Activated CD8-positive, alpha-beta T cell treated with anti-CD3 and anti-CD28 coated beads, Interleukin-2, amount 10 ng/mL, durations not matched to agents 7 days and 5 days (primary cell): ENCODE measurements around the gene SEMA5A. TPM values are rescaled to one million over a fixed set of nuclear protein-coding genes. Genes with fewer than 3 reads are reported as not detected.

Experiments
- ATAC-seq: fragments of 150-1000 bp; cut with Tn5 transposase; one replicate; pipeline ENCODE4 v1.10.0; 2021; ENCODE audit warnings: moderate library complexity
- CTCF ChIA-PET: fragments of 350-600 bp; sonication (Branson Sonifier 250); formaldehyde crosslinking; loops from one replicate; lab custom pipeline; 2021; ENCODE audit warnings: antibody characterized with exemption; lab: Charles Lee
- POLR2A ChIA-PET: fragments of 350-600 bp; sonication (Branson Sonifier 250); formaldehyde crosslinking; loops from one replicate; lab custom pipeline; 2021; ENCODE audit warnings: antibody characterized with exemption; lab: Charles Lee
- DNase-seq: peaks from one replicate; pipeline ENCODE4 v3.0.0-alpha.2; 2020
- H3K27ac Mint-ChIP-seq: one replicate; pipeline ENCODE4 v1.8.0; 2021; ENCODE audit warnings: mild to moderate bottlenecking, mixed read lengths
- H3K27me3 Mint-ChIP-seq: one replicate; pipeline ENCODE4 v1.8.0; 2021; ENCODE audit warnings: low read depth, mixed read lengths
- H3K36me3 Mint-ChIP-seq: one replicate; pipeline ENCODE4 v1.8.0; 2021; ENCODE audit warnings: low read depth, mixed read lengths
- H3K4me1 Mint-ChIP-seq: one replicate; pipeline ENCODE4 v1.8.0; 2021; ENCODE audit warnings: low read depth, mixed read lengths
- H3K4me3 Mint-ChIP-seq: one replicate; pipeline ENCODE4 v1.8.0; 2021; ENCODE audit warnings: mild to moderate bottlenecking, mixed read lengths
- H3K9me3 Mint-ChIP-seq: one replicate; pipeline ENCODE4 v1.8.0; 2022; ENCODE audit warnings: mixed read lengths; ENCODE audit not compliant: insufficient read depth
- total RNA-seq, 2 experiments: library from RNA; stranded (reverse); gene quantifications; one replicate each; pipeline ENCODE4 v1.2.3, GENCODE V29; 2021

The SEMA5A gene
- total RNA-seq, 2 experiments from 2014 or later = not detected

DNA sequence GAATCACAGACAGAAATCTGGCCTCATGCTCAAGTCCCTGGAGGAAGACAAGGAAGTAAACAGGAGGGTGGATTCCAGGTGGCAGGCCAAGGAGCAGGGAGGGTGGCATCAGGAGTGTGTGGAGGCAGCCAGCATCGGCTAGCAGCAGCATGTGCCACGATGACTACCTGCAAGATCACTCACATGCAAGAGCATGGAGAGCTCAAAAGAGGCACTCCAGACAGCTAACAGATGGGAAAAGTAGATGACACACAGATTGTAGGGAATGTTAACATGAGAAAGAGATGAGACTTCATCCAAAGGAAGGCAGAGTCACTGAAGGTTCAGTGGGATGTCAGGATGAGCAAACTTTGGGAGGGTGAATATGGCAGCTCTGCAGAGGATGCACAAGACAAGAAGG lies 104.3 kb downstream of the SEMA5A start:
- Mint-ChIP-seq H3K9me3 (peaks cover 8% of the 10 kb centered on the region), H3K36me3 (no peaks in the 10 kb centered on the region), H3K27ac (no peak overlapping the region), H3K4me3 (no peak overlapping the region), H3K4me1 (no peaks in the 10 kb centered on the region), H3K27me3 (no peaks in the 10 kb centered on the region)
- ChIA-PET CTCF (no interaction called here), POLR2A (no interaction called here)
- no peak for ATAC-seq
- DNase-seq = no peak

DNA sequence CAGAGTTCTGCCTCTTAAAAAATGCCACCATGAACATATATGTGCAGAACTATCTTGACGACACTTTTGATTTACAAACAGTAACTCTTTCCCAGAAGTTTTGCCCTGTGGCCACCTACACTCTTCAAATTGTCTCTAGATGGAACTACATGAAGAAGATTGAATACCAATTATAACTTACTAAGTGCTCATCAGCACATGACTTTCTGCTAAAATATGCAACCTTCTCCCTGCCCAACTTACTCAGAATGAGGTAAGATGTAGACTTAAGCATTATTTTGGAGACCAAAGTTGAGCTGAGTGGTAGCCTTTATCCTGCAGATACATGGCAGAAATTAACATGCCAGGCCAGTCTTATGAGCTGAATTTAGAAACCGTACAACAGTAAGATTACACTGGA lies 105.4 kb downstream of the SEMA5A start:
- Mint-ChIP-seq H3K27ac (no peak overlapping the region), H3K36me3 (no peaks in the 10 kb centered on the region), H3K4me1 (no peaks in the 10 kb centered on the region), H3K9me3 (peaks cover 8% of the 10 kb centered on the region), H3K27me3 (no peaks in the 10 kb centered on the region), H3K4me3 (no peak overlapping the region)
- CTCF ChIA-PET = no interaction called here
- no peak for ATAC-seq
- POLR2A ChIA-PET = no interaction called here
- DNase-seq = no peak

DNA sequence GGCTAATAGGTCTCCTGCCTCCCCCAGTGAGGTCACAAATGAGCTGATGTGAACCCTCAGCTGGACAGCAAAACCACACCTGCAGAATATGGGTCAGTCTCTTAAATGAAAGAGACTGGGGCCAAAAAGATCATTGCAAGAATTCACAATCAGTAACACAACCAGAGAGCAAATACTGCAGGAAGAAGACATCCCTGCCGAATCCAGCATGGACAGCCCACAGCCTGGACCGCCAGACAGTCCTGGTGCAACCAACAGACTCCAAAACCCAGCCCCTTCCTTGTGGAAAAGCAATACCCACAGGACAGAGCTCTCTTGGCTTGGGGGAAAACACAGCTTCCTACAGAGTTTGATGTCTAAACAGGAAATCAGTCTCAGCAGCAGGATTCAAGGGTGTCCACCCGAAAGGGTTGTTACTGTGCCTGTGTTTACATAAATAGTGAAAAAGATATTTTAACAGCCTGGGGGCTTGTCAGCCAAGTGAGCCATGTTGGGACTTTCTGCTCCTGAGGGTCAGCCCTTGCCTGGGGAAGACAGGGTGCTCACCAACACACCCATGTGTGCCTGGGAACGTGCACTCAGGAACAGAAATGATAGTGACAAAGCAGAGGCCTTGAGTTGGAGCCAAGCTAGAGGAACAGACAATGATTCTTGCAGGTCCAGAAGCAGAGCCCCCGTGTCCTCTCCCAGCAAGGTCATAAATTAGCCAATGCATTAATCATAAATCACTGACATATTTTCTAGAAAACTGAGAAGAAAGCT lies 106.2 kb downstream of the SEMA5A start:
- no peaks in the 10 kb centered on the region for H3K27me3 Mint-ChIP-seq
- no peaks in the 10 kb centered on the region for H3K36me3 Mint-ChIP-seq
- H3K4me3 Mint-ChIP-seq = no peak overlapping the region
- H3K27ac Mint-ChIP-seq = no peak overlapping the region
- DNase-seq (no peak), ATAC-seq (no peak)
- peaks cover 6% of the 10 kb centered on the region for H3K9me3 Mint-ChIP-seq
- CTCF ChIA-PET = no interaction called here
- POLR2A ChIA-PET = no interaction called here
- H3K4me1 Mint-ChIP-seq = no peaks in the 10 kb centered on the region

DNA sequence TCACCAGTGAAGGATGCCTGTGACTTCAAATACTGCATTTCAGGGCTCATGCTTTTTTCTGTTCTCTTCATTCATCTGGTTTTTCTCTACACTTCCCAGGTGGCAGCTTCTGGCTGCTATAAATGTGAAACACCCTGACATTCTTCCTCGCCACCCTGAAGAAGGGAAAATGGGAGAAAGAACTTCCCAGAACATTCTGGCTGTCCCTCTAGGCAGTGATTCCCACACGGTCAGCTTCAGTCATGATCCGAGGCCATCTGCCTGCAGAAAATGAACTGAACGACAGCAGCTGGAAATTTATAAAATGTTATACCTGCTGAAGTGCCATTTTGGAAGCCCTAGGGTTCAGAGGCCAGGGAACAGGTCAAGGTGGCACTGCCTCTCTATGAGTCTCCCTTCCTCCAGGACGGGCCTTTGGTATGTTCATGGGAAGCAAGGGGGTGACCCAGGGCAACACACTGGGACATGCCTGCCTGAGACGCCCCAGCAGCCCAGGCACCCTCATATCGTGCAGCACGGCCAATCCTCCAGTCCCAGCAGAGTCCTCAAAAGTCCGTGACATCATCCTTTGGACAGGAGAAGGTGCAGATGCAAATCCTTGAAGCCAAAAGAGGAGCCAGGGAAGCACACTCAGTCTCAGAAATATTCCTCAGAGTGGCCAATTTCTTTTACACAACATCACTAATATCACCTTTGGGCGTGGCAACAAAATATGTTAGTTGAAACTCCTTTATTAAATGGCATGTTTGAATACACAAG lies 107.1 kb downstream of the SEMA5A start:
- H3K4me1 Mint-ChIP-seq = no peaks in the 10 kb centered on the region
- ChIA-PET POLR2A (no interaction called here), CTCF (no interaction called here)
- H3K4me3 Mint-ChIP-seq = no peak overlapping the region
- no peak overlapping the region for H3K27ac Mint-ChIP-seq
- H3K9me3 Mint-ChIP-seq = no peaks in the 10 kb centered on the region
- H3K27me3 Mint-ChIP-seq = no peaks in the 10 kb centered on the region
- H3K36me3 Mint-ChIP-seq = no peaks in the 10 kb centered on the region
- DNase-seq = no peak
- no peak for ATAC-seq

DNA sequence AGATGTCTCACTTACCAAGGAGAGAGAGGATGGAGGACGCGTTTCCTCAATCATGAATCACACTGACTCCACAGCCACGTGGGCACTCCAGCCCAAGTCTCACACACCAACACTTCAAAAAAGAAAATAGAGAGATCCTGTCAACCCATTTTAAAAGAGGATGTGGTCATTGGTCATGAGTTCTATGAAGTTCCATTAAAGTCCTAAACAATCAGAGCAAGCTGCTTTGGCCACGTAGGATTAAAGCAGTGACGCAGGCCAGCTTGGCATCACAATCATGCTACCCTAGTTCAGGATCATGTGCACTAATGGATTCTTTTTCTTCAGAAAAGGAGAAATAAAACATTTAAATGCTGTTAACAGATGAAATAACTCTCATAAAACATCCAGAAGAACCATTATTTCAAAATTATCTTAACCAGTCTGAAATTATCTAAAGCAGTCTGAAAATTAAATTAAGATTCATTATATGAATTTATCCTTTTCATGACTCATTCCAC lies 108.1 kb downstream of the SEMA5A start:
- ChIA-PET POLR2A (no interaction called here), CTCF (no interaction called here)
- Mint-ChIP-seq H3K36me3 (no peaks in the 10 kb centered on the region), H3K27me3 (no peaks in the 10 kb centered on the region), H3K27ac (no peak overlapping the region), H3K9me3 (no peaks in the 10 kb centered on the region), H3K4me1 (no peaks in the 10 kb centered on the region), H3K4me3 (no peak overlapping the region)
- ATAC-seq = no peak
- no peak for DNase-seq

DNA sequence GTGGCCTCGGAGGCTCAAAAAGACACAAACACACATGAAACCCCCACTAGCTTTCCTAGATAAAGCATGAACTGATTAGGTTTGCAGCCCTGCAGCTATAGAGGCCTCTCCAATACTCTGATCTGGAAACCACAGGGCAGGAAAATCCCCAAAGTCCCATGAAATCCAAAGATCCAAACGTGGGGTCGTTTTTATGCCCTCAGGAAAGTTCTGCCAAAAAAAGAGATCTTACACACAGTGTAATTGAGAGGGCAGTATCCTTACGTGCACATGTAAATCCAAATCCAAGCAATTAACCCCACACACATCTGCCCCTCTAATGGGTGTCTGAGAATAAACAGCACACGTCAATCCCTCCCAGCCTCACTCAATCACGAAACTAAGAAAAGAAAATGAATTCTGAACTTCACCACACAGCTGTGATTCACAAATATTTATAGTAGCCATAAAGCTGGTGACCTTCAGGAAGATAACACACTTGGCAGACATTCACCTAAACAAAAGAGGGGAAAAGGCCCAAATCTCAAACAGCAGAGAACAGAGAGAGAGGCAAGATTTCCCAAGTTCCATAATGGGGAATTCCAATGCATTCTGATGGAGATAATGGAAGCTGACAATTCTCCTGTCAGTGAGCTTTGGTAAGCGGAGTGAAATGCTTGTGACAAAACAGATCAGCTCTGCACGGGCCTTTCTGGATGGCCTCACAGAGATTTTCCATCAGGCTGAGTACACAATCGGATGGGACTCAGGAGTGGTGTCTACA lies 114.2 kb downstream of the SEMA5A start:
- Mint-ChIP-seq H3K9me3 (no peaks in the 10 kb centered on the region), H3K4me1 (no peaks in the 10 kb centered on the region), H3K27me3 (no peaks in the 10 kb centered on the region), H3K36me3 (no peaks in the 10 kb centered on the region), H3K4me3 (no peak overlapping the region), H3K27ac (no peak overlapping the region)
- CTCF ChIA-PET = no interaction called here
- DNase-seq = no peak
- no peak for ATAC-seq
- POLR2A ChIA-PET = interaction anchor here (0.6 kb wide), 1 partner anchor 98 kb away, joined by 3 read pairs; no protein-coding TSS in a partner anchor

DNA sequence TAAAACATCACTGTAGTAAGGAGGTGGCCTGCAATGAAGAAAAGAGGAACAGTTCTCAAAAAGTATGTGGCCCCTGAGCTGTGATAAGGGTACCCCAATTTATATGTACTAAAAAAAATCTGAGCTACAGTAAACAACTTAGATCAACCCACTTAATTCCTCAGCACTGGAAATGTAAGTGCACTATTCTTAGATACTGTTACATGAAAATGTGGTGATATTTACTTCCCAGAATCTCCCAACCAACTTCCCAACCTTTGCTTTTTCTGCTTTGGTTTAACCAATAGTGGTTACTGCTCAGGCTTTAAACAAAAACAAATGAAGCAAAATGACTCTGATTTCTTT lies 114.8 kb downstream of the SEMA5A start:
- DNase-seq (no peak), ATAC-seq (no peak)
- Mint-ChIP-seq H3K27me3 (no peaks in the 10 kb centered on the region), H3K36me3 (no peaks in the 10 kb centered on the region), H3K4me3 (no peak overlapping the region), H3K27ac (no peak overlapping the region), H3K4me1 (no peaks in the 10 kb centered on the region), H3K9me3 (no peaks in the 10 kb centered on the region)
- ChIA-PET POLR2A (interaction anchor here (0.6 kb wide), 1 partner anchor 99 kb away, joined by 3 read pairs; no protein-coding TSS in a partner anchor), CTCF (no interaction called here)

DNA sequence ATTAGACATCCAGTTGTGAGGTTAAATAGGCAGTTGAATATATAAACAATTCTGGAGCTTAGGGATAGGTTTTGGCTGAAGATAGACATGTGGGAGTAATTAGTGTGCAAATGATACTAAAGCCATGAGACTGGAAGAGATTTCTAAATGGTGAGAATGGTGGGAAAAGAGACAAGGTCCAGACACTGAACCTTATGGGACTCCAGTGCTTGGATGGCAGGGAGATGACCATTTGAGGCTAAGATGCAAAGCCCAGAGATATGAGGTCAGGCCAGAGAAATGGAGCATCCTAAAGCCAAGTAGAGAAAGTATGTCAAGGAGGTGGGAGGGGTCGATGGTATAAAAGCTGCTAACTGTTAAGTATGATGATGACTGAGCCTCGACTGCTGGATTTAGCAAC lies 115.6 kb downstream of the SEMA5A start:
- H3K4me3 Mint-ChIP-seq = no peak overlapping the region
- no peaks in the 10 kb centered on the region for H3K4me1 Mint-ChIP-seq

DNA sequence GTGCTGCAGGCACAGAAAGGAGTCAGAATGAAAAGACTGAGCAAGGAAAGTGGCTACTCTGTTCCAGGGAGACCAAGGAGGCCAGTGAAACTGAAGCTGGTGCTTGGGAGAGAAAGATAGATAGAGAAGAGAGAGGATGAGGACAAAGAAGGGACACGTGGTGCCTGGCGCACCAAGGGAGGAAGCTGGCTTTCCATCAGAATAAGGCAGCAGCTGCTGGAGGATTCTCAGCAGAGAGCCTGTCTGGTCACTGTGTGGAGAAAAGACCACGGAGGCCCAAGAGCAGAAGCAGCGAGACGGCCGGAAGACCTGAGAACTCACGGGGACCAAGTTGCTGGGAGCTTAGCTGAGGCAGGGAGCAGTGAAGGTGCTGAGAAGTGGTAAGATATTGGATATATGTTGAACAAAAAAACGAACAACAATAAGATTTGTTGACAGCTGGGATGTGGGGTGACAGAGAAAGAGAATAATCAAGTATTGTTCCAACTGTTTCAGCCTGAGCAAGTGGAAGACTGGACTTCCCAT lies 116.1 kb downstream of the SEMA5A start:
- no peaks in the 10 kb centered on the region for H3K4me1 Mint-ChIP-seq
- H3K27ac Mint-ChIP-seq = no peak overlapping the region
- no peaks in the 10 kb centered on the region for H3K9me3 Mint-ChIP-seq
- ChIA-PET POLR2A (no interaction called here), CTCF (no interaction called here)
- DNase-seq (no peak), ATAC-seq (no peak)
- H3K4me3 Mint-ChIP-seq = no peak overlapping the region
- H3K27me3 Mint-ChIP-seq = no peaks in the 10 kb centered on the region
- H3K36me3 Mint-ChIP-seq = no peaks in the 10 kb centered on the region

More for the DNA sequence above, 115.6 kb downstream of the SEMA5A start:
- Mint-ChIP-seq H3K27me3 (no peaks in the 10 kb centered on the region), H3K36me3 (no peaks in the 10 kb centered on the region), H3K9me3 (no peaks in the 10 kb centered on the region), H3K27ac (no peak overlapping the region)
- DNase-seq (no peak), ATAC-seq (no peak)
- ChIA-PET POLR2A (no interaction called here), CTCF (no interaction called here)

DNA sequence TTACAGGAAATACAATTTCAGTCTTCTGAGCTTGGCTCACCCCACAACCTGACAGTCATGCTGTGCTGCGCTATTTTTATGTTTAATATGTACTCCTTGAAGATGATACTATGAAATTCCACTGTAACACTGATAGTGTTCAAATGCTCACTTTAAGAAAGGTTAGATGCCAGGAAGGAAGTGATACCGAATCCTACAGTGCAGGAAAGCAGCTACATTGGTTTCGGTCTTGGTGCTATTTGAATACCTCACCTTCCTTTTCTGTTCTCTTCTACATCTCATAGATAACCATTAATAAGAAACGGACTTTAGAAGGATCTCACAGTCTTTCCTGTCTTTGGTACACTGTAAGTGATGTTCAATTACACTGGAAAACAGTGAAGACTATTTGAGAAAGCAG lies 117.6 kb downstream of the SEMA5A start:
- POLR2A ChIA-PET = no interaction called here
- Mint-ChIP-seq H3K4me1 (no peaks in the 10 kb centered on the region), H3K4me3 (no peak overlapping the region), H3K27me3 (no peaks in the 10 kb centered on the region), H3K36me3 (no peaks in the 10 kb centered on the region), H3K27ac (no peak overlapping the region), H3K9me3 (no peaks in the 10 kb centered on the region)
- CTCF ChIA-PET = no interaction called here
- DNase-seq = no peak
- no peak for ATAC-seq

DNA sequence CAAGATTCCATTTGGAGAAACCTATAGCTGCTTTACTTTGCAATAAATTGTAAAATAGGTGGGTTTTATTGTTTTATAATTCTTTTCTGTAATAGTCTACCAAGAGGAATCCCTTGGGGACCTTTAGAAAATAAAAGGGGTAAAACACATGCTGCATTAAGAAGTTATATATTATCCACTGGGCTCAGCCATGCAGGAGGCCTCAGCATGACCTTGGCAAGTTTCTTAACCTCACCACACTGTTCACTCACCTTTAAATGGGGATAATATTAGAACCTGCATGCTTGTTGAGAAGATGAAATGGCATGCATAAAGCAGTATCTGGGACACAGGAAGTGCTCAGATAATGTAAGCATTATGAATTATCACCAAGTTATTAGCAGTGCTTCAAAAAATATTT lies 120.2 kb downstream of the SEMA5A start:
- Mint-ChIP-seq H3K36me3 (no peaks in the 10 kb centered on the region), H3K4me1 (no peaks in the 10 kb centered on the region), H3K4me3 (no peak overlapping the region), H3K27ac (no peak overlapping the region), H3K27me3 (no peaks in the 10 kb centered on the region), H3K9me3 (no peaks in the 10 kb centered on the region)
- DNase-seq (no peak), ATAC-seq (no peak)
- CTCF ChIA-PET = no interaction called here
- POLR2A ChIA-PET = no interaction called here

DNA sequence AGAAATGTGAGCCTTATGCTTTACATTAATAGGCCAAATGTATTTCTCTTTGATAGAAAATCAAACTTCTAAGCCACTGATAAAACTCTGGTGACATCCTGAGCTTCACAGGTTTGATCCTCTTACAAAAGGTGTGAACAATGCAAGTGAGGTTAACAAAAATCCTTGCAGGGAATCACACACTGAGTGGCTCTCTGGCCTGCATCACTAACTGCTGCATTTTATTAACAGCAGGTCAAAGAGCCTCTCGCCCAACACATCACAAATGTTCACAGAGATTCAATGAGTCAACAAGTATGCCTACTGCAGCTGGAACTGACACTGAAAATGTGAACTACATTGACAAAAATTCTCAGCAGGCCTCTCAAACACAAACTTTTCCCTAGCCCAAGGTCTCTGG lies 122.3 kb downstream of the SEMA5A start:
- DNase-seq (no peak), ATAC-seq (no peak)
- no peaks in the 10 kb centered on the region for H3K4me1 Mint-ChIP-seq
- H3K27me3 Mint-ChIP-seq = no peaks in the 10 kb centered on the region
- H3K9me3 Mint-ChIP-seq = peaks cover 6% of the 10 kb centered on the region
- CTCF ChIA-PET = no interaction called here
- no peaks in the 10 kb centered on the region for H3K36me3 Mint-ChIP-seq
- no peak overlapping the region for H3K4me3 Mint-ChIP-seq
- POLR2A ChIA-PET = no interaction called here
- H3K27ac Mint-ChIP-seq = no peak overlapping the region
